ENCODE data around the gene RGPD8. TPM values are rescaled to one million over a fixed set of nuclear protein-coding genes. Genes with fewer than 3 reads are reported as not detected.
"Not testable (repeated sequence)": the region's sequence is repeated elsewhere in the genome, so short reads cannot be mapped to it uniquely, and the experiment has no call there.

RGPD8 gene
- total and polyA plus RNA-seq, 2 experiments from 2014 or later = 2.1 to 11.6 TPM

DNA sequence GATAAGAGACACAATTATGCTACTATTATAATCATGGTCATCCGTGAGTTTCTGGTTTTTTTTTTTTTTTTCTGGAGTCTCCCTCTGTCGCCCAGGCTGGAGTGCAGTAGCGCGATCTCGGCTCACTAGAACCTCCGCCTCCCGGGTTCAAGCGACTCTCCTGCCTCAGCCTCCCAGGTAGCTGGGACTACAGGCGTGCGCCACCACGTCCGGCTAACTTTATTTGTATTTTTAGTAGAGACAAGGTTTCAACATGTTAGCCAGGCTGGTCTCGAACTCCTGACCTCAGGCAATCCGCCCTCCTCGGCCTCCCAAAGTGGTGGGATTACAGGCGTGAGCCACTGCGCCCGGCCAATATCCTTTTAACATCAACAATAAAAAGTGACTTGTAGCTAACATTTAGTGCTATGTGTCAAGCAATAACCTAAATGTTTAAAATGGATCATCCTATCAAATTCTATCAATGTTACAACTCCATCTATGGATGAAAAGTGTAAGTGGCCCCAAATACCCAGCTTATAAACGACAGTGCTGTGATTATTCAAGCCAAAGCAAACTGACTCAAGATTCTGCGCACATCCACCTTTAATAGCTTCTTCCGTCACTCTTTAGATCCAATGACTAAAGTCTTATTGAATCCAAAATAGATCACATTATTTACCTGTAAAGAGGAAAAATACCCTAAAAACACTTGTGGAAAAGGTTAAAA, 1.7 kb downstream of the RGPD8 start:
- Histone ChIP-seq H3K79me2 (ENCODE audit: insufficient read depth) (peaks cover 41% of the 10 kb centered on the region), H3K4me2 (ENCODE audit: unreplicated experiment) (peak overlapping the region; percentile 69), H3K9ac (peak overlapping the region; percentile 80), H2AFZ (peak overlapping the region; percentile 79), H3K27ac (peak overlapping the region; percentile 67), H3K4me3 (peak overlapping the region; percentile 76)
- not testable (repeated sequence) for H3K36me3 ChIP-seq (ENCODE audit: low read depth); H3K9me3 ChIP-seq (ENCODE audit: low read depth); H3K9me2 ChIP-seq (ENCODE audit: insufficient read depth); H3K4me1 ChIP-seq (ENCODE audit: insufficient read depth); H3K27me3 ChIP-seq (replicated peaks; ENCODE audit: insufficient read depth); H4K20me1 ChIP-seq (ENCODE audit: insufficient read depth); H3F3A ChIP-seq (ENCODE audit: insufficient read depth)
- peak; percentile 50 for DNase-seq
- in situ Hi-C loops (cut with MboI) = loop anchor here (25.0 kb wide), 1 partner anchor 544 kb away; the partner anchor contains the start of genes ANAPC1 and MERTK
- 78% methylated on average over 21 of the region's 21 CpGs for WGBS, 2 experiments (ENCODE audit: low coverage in 1 of 2, low lambda C conversion rate in 2 of 2, missing lambda C conversion rate in 2 of 2)

DNA sequence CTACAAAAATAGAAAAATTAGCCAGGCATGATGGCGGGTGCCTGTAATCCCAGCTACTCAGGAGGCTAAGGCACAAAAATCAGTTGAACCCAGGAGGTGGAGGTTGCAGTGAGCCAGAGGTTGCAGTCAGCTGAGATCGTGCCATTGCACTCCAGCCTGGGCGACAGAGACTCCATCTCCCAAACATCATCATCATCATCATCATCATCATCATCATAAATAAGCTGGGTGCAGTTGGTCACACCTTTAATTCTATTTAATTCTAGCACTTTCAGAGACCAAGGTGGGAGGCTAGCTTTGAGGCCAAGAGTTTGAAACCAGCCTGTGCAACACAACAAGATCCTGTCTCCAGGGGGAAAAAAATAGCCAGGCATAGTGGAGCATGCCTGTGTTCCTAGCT, 8.9 kb downstream of the RGPD8 start:
- H3K4me2 ChIP-seq (ENCODE audit: unreplicated experiment); in situ Hi-C loops (cut with MboI); H3K27me3 ChIP-seq (replicated peaks; ENCODE audit: insufficient read depth); H2AFZ ChIP-seq; H4K20me1 ChIP-seq (ENCODE audit: insufficient read depth); H3K9me2 ChIP-seq (ENCODE audit: insufficient read depth); H3K9ac ChIP-seq; H3K36me3 ChIP-seq (ENCODE audit: low read depth); H3K9me3 ChIP-seq (ENCODE audit: low read depth); H3K4me3 ChIP-seq; H3K4me1 ChIP-seq (ENCODE audit: insufficient read depth); H3F3A ChIP-seq (ENCODE audit: insufficient read depth); H3K27ac ChIP-seq; DNase-seq: not testable (repeated sequence)
- 89 to 100% methylated on average over 2 of the region's 3 CpGs for WGBS, 2 experiments (ENCODE audit: low coverage in 1 of 2, low lambda C conversion rate in 2 of 2, missing lambda C conversion rate in 2 of 2)
- peaks cover 21% of the 10 kb centered on the region for H3K79me2 ChIP-seq (ENCODE audit: insufficient read depth)

DNA sequence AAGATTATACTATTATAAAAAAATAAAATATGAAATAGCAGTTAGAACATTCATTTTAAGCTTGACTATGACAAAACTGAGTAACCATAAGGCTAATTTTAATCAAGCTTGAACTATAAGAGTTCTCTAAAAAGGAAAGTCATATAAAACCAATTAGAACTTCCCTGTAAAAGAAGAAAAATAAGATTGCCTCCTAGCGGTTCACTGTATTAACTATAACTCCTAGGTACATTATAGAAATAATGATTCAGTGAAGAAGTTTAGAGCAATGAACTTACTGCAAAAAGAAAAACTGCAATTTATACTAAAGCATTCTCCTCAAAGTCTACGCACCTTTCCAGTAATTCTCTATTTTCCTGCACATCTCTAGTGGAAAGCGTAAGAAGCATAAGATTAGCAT, 16.6 kb downstream of the RGPD8 start:
- in situ Hi-C loops (cut with MboI) = not testable (repeated sequence)
- peak; percentile 12 for DNase-seq
- 76 to 86% methylated on average over 3 of the region's 3 CpGs for WGBS, 2 experiments (ENCODE audit: low coverage in 1 of 2, low lambda C conversion rate in 2 of 2, missing lambda C conversion rate in 2 of 2)

DNA sequence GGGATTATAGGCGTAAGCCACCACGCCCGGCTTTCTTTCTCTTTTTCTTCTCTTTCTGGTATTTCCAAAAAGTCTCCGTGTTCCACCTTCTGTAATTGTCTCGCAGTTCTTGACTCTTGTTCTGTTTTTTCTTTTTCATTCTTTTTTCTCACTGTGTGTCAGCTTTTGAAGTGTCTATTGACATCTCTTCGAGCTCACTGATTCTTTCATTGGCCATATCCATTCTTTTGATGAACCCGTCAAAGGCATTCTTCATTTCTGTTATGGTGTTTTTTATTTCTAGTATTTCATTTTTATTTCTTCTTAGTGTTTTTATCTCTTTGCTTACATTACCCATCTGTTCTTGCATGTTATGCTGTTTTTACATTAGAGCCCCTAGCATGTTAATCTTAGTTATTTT, 73.4 kb downstream of the RGPD8 start:
- H3K9me2 ChIP-seq (ENCODE audit: insufficient read depth); H3K4me3 ChIP-seq; H3K9ac ChIP-seq; H3K4me1 ChIP-seq (ENCODE audit: insufficient read depth); H3K36me3 ChIP-seq (ENCODE audit: low read depth); H3K4me2 ChIP-seq (ENCODE audit: unreplicated experiment); in situ Hi-C loops (cut with MboI); H3K27ac ChIP-seq; H3K9me3 ChIP-seq (ENCODE audit: low read depth); H3K27me3 ChIP-seq (replicated peaks; ENCODE audit: insufficient read depth); H3K79me2 ChIP-seq (ENCODE audit: insufficient read depth); H2AFZ ChIP-seq; DNase-seq; H4K20me1 ChIP-seq (ENCODE audit: insufficient read depth); H3F3A ChIP-seq (ENCODE audit: insufficient read depth): not testable (repeated sequence)
- 98% methylated on average over 6 to 7 of the region's 7 CpGs for WGBS, 2 experiments (ENCODE audit: low coverage in 1 of 2, low lambda C conversion rate in 2 of 2, missing lambda C conversion rate in 2 of 2)

More for the DNA sequence above, 16.6 kb downstream of the RGPD8 start:
- not testable (repeated sequence) for H3K27ac ChIP-seq; H4K20me1 ChIP-seq (ENCODE audit: insufficient read depth); H3K9ac ChIP-seq; H3K9me2 ChIP-seq (ENCODE audit: insufficient read depth); H3K36me3 ChIP-seq (ENCODE audit: low read depth); H3K4me3 ChIP-seq; H2AFZ ChIP-seq; H3K9me3 ChIP-seq (ENCODE audit: low read depth); H3F3A ChIP-seq (ENCODE audit: insufficient read depth); H3K4me2 ChIP-seq (ENCODE audit: unreplicated experiment); H3K4me1 ChIP-seq (ENCODE audit: insufficient read depth); H3K27me3 ChIP-seq (replicated peaks; ENCODE audit: insufficient read depth); H3K79me2 ChIP-seq (ENCODE audit: insufficient read depth)

DNA sequence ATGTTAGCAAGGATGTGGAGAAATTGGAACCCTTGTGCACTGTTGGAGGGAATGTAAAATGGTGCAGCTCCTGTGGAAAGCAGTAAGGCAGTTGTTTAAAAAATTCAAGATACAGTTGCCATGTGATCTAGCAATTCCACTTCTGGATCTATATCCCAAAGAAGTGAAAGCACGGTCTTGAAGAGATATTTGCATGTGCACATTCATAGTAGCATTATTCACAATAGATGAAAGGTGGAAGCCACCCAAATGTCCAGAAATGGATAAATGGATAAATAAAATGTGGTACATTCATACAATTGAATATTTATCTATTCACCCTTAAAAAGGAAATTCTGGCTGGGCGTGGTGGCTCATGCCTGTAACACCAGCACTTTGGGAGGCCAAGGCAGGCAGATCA, 79.1 kb downstream of the RGPD8 start:
- H3K9ac ChIP-seq; H3K4me3 ChIP-seq; H3K79me2 ChIP-seq (ENCODE audit: insufficient read depth); DNase-seq; H3K27me3 ChIP-seq (replicated peaks; ENCODE audit: insufficient read depth); H4K20me1 ChIP-seq (ENCODE audit: insufficient read depth); H3K36me3 ChIP-seq (ENCODE audit: low read depth); H2AFZ ChIP-seq; H3K9me3 ChIP-seq (ENCODE audit: low read depth); H3K27ac ChIP-seq; H3K9me2 ChIP-seq (ENCODE audit: insufficient read depth); in situ Hi-C loops (cut with MboI); H3F3A ChIP-seq (ENCODE audit: insufficient read depth); H3K4me2 ChIP-seq (ENCODE audit: unreplicated experiment); H3K4me1 ChIP-seq (ENCODE audit: insufficient read depth): not testable (repeated sequence)
- WGBS, 2 experiments (ENCODE audit: low coverage in 1 of 2, low lambda C conversion rate in 2 of 2, missing lambda C conversion rate in 2 of 2) = 71 to 82% methylated on average over 2 of the region's 2 CpGs

DNA sequence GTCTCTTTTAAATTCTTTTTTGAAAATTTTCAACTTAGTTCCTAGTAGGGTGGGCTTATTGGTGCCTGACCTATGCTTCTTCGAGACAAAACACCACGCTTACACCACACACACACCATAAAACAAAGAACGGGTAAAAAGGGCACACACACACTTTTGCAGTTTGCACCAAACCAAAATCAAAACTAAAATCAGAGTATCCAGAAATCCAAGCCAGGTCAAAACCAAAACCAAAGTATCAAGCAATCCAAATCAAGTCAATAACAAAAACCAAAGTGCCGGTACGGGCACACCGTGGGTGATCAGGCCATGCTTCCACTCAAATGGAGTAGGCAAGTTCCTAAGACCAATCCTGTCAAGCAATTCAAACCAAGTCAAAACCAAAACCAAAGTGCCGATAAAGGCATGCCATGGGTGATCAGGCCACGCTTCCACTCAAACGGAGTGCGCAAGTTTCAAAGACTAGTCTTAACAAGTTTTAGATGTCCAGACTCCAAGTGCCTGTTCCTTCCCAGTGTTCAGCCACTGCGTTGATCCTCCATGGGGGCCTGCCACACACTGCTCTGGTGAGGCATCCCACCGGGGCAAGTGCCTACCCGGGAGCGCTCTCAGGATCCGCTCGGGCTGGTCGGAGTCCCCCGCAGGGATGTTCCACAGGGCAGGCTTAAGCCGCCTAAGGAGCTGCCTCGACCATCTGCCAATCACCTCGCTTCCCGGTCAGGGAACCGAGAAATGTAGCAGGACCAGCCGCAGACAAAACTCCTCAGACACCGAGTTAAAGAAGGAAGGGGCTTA, 80.4 kb downstream of the RGPD8 start:
- H3F3A ChIP-seq (ENCODE audit: insufficient read depth); H3K9me2 ChIP-seq (ENCODE audit: insufficient read depth); DNase-seq; in situ Hi-C loops (cut with MboI); H3K27ac ChIP-seq; H3K4me1 ChIP-seq (ENCODE audit: insufficient read depth); H3K9ac ChIP-seq; H3K9me3 ChIP-seq (ENCODE audit: low read depth); H4K20me1 ChIP-seq (ENCODE audit: insufficient read depth); H3K4me2 ChIP-seq (ENCODE audit: unreplicated experiment); H3K4me3 ChIP-seq; H3K36me3 ChIP-seq (ENCODE audit: low read depth); H2AFZ ChIP-seq; H3K27me3 ChIP-seq (replicated peaks; ENCODE audit: insufficient read depth); H3K79me2 ChIP-seq (ENCODE audit: insufficient read depth): not testable (repeated sequence)
- 94 to 96% methylated on average over 16 to 19 of the region's 25 CpGs for WGBS, 2 experiments (ENCODE audit: low coverage in 1 of 2, low lambda C conversion rate in 2 of 2, missing lambda C conversion rate in 2 of 2)

DNA sequence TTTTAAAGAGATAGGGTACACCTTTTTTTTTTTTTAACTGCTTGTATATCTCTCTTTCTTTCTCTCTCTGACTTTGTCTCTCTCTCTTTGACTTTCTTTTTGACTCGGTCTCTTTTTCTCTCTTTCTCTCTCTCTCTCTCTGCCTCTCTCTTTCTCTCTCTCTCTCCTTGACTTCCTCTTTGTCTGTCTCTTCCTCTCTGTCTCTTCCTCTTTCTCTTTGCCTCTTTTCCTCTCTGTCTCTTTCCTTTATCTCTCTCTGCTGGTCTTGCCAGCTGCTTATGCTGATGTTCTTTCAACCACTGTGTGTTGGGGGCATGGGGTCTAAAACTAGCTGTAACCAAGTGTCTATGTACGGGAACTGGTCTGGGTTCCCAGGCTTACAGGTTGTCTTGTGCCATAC, 81.2 kb downstream of the RGPD8 start:
- WGBS, 2 experiments (ENCODE audit: low coverage in 1 of 2, low lambda C conversion rate in 2 of 2, missing lambda C conversion rate in 2 of 2) = 85 to 100% methylated on average over 1 to 2 of the region's 2 CpGs
- H3K36me3 ChIP-seq (ENCODE audit: low read depth); H3K4me2 ChIP-seq (ENCODE audit: unreplicated experiment); H3K79me2 ChIP-seq (ENCODE audit: insufficient read depth); H3K4me3 ChIP-seq; H4K20me1 ChIP-seq (ENCODE audit: insufficient read depth); DNase-seq; in situ Hi-C loops (cut with MboI); H2AFZ ChIP-seq; H3K9me3 ChIP-seq (ENCODE audit: low read depth); H3K27me3 ChIP-seq (replicated peaks; ENCODE audit: insufficient read depth); H3K27ac ChIP-seq; H3F3A ChIP-seq (ENCODE audit: insufficient read depth); H3K9ac ChIP-seq; H3K4me1 ChIP-seq (ENCODE audit: insufficient read depth); H3K9me2 ChIP-seq (ENCODE audit: insufficient read depth): not testable (repeated sequence)
